GM12878 (cell line): ENCODE data around the gene NIPAL3. TPM values are rescaled to one million over a fixed set of nuclear protein-coding genes. Genes with fewer than 3 reads are reported as not detected.

Source experiments
- ASH2L ChIP-seq: fragments of 300-600, 200-600 bp; sonication (generic); IDR thresholded peaks from 2 replicates; pipeline ENCODE4 v1.6.1; 2017; ENCODE audit warnings: low read depth, mild to moderate bottlenecking, borderline replicate concordance
- BACH1 ChIP-seq: fragments of 450-650 bp; IDR thresholded peaks from 2 replicates; pipeline ENCODE4 v1.6.1; 2017; ENCODE audit warnings: mild to moderate bottlenecking, borderline replicate concordance
- BCL11A ChIP-seq: IDR thresholded peaks from 2 replicates; pipeline ENCODE4 v1.6.1; 2011; ENCODE audit warnings: low read depth, low read length
- CBX3 ChIP-seq: fragments of 200-600 bp; sonication (generic); IDR thresholded peaks from 2 replicates; pipeline ENCODE4 v1.6.1; 2016; ENCODE audit warnings: low read depth, borderline replicate concordance
- CHD4 ChIP-seq: fragments of 200-600 bp; sonication (generic); IDR thresholded peaks from 2 replicates; pipeline ENCODE4 v1.6.1; 2016; ENCODE audit warnings: mild to moderate bottlenecking
- CREB1 ChIP-seq: IDR thresholded peaks from 2 replicates; pipeline ENCODE4 v1.6.1; 2012; ENCODE audit warnings: low read depth, mild to moderate bottlenecking, inconsistent platforms
- EP300 ChIP-seq, 2 experiments: fragments of 150-350 bp in 1 of 2; IDR thresholded peaks; 2 replicates each; pipeline ENCODE4 v1.6.1; 2011 to 2012; ENCODE audit warnings: low read depth in 2 of 2, low read length in 2 of 2, borderline replicate concordance in 1 of 2, improper control_type of control experiment in 1 of 2, inconsistent platforms in 1 of 2; ENCODE audit not compliant: control insufficient read depth in 1 of 2
- IKZF1 ChIP-seq: fragments of 450-650 bp; conservative IDR thresholded peaks from 2 replicates; pipeline ENCODE4 v1.6.1; 2017; ENCODE audit warnings: antibody characterized with exemption, mild to moderate bottlenecking
- IRF5 ChIP-seq: fragments of 450-650 bp; IDR thresholded peaks from 2 replicates; pipeline ENCODE4 v1.6.1; 2017; ENCODE audit warnings: borderline replicate concordance
- KLF5 ChIP-seq: fragments of 450-650 bp; IDR thresholded peaks from 2 replicates; pipeline ENCODE4 v1.6.1; 2014; ENCODE audit warnings: mild to moderate bottlenecking; ENCODE audit not compliant: partially characterized antibody
- LARP7 ChIP-seq: fragments of 450-650 bp; IDR thresholded peaks from 2 replicates; pipeline ENCODE4 v1.6.1; 2017; ENCODE audit warnings: mild to moderate bottlenecking
- MYC ChIP-seq: IDR thresholded peaks from 2 replicates; pipeline ENCODE4 v1.6.1; 2011; ENCODE audit warnings: mild to moderate bottlenecking, low read length, moderate library complexity, inconsistent platforms; ENCODE audit not compliant: insufficient read depth, insufficient replicate concordance, insufficient read length, severe bottlenecking
- NR2C1 ChIP-seq: fragments of 450-650 bp; IDR thresholded peaks from 2 replicates; pipeline ENCODE4 v1.6.1; 2017; ENCODE audit warnings: antibody characterized with exemption, mild to moderate bottlenecking, moderate library complexity
- NR2C2 ChIP-seq: IDR thresholded peaks from 2 replicates; pipeline ENCODE4 v1.6.1; 2011; ENCODE audit warnings: borderline replicate concordance, low read depth; ENCODE audit not compliant: control insufficient read depth, insufficient read length
- PBX3 ChIP-seq: IDR thresholded peaks from 2 replicates; pipeline ENCODE4 v1.6.1; 2011; ENCODE audit warnings: mild to moderate bottlenecking, low read depth, low read length, moderate library complexity; ENCODE audit not compliant: insufficient replicate concordance
- PML ChIP-seq: IDR thresholded peaks from 2 replicates; pipeline ENCODE4 v1.6.1; 2012; ENCODE audit warnings: low read length, inconsistent platforms
- RUNX3 ChIP-seq: IDR thresholded peaks from 2 replicates; pipeline ENCODE4 v1.6.1; 2012; ENCODE audit warnings: low read length, inconsistent platforms
- SPI1 ChIP-seq: IDR thresholded peaks from 2 replicates; pipeline ENCODE4 v1.6.1; 2011; ENCODE audit warnings: low read depth, mild to moderate bottlenecking, low read length, moderate library complexity, borderline replicate concordance; ENCODE audit not compliant: insufficient read depth
- TCF12 ChIP-seq: IDR thresholded peaks from 2 replicates; pipeline ENCODE4 v1.6.1; 2011; ENCODE audit warnings: low read depth, mild to moderate bottlenecking, low read length
- ZBED1 ChIP-seq: IDR thresholded peaks from 2 replicates; pipeline ENCODE4 v1.6.1; 2016; ENCODE audit warnings: borderline replicate concordance
- polyA plus RNA-seq, 11 experiments: library from polyadenylated mRNA; depleted of rRNA in 4 of 11; unstranded in 6 of 11; stranded (reverse) in 5 of 11; fragments of >200 nt; fragmentation: Nextera tagmentation in 4 of 11; fragmentation: Illumina TruSeq in 1 of 11; extraction: Ambion mirVana in 4 of 11; extraction: Trizol in 1 of 11; gene quantifications; 1 replicate in 1 of 11; 2 replicates in 10 of 11; pipeline versions ENCODE4 v1.2.1 to v1.2.3, GENCODE V29; 2011 to 2016; ENCODE audit warnings: inconsistent platforms in 2 of 11, missing spikeins in 2 of 11, low read depth in 1 of 11
- total RNA-seq, 4 experiments: library from RNA; depleted of rRNA in 3 of 4; stranded (reverse); fragments of >200 nt in 3 of 4; fragmentation: Illumina TruSeq in 1 of 4; extraction: Trizol in 1 of 4; gene quantifications; 2 replicates each; pipeline versions ENCODE4 v1.2.1 to v1.2.3, GENCODE V29; 2013 to 2021
- TF ChIP-seq, protein P1 (sequence below): fragments of 450-650 bp; IDR thresholded peaks from 2 replicates; pipeline ENCODE4 v1.6.1; 2016; ENCODE audit warnings: mild to moderate bottlenecking
- TF ChIP-seq, protein P2 (sequence below): fragments of 450-650 bp; IDR thresholded peaks from 2 replicates; pipeline ENCODE4 v1.6.1; 2018; ENCODE audit warnings: borderline replicate concordance, mild to moderate bottlenecking; ENCODE audit not compliant: partially characterized antibody

NIPAL3 gene
- total and polyA plus RNA-seq, 10 of the 15 experiments (the other 5 are each of a cell fraction or from before 2014, with no cell fraction given) = 2.1 to 9.4 (median 4.2) TPM

DNA sequence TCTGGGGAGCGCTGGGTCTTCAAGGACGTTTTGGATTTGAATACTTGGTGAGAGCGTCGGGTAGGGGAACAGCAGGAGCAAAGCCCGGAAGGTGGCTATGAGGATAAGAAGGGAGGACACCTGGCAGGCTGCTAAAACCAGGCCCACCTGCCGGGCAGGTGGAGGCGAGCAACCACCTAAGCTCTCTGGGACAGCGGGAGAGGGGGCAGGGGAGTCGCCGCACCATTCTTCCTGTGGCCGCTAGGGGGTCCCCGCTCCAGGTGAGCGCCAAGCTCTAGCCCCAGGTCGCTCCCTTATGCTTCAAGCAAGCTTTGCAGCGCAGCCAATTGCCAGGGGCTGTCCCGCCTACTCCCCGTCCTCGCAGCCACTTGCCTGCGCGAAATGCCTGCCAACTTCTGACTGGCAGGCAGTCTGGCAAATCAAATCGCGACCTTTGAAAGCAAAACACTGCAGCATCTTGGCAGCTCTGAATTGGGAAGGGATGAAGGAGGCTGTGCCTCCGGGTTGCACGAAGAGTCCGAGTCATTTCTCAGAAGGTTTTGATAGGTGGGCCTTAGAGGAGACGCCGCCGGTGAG lies at the start of gene NIPAL3 (continued):
- peak; percentile 100 for TF ChIP-seq PBX3
- TF ChIP-seq RUNX3 = peak; percentile 33; the same call in 1 of the 2 replicates
- TF ChIP-seq, protein P1, sequence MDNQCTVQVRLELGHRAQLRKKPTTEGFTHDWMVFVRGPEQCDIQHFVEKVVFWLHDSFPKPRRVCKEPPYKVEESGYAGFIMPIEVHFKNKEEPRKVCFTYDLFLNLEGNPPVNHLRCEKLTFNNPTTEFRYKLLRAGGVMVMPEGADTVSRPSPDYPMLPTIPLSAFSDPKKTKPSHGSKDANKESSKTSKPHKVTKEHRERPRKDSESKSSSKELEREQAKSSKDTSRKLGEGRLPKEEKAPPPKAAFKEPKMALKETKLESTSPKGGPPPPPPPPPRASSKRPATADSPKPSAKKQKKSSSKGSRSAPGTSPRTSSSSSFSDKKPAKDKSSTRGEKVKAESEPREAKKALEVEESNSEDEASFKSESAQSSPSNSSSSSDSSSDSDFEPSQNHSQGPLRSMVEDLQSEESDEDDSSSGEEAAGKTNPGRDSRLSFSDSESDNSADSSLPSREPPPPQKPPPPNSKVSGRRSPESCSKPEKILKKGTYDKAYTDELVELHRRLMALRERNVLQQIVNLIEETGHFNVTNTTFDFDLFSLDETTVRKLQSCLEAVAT = no peak
- TF ChIP-seq BCL11A = no peak
- no peak for TF ChIP-seq BACH1
- no peak for TF ChIP-seq CHD4
- no peak for TF ChIP-seq SPI1
- TF ChIP-seq EP300 (IDR thresholded peaks at IDR 0.05; ENCODE audit: borderline replicate concordance in 1 of 2, control insufficient read depth in 1 of 2, low read depth in 2 of 2, low read length in 2 of 2) = no peak
- no peak for TF ChIP-seq ZBED1
- no peak for TF ChIP-seq NR2C2
- no peak for TF ChIP-seq PML
- peak; percentile 68 for TF ChIP-seq CREB1
- no peak for TF ChIP-seq IRF5
- no peak for TF ChIP-seq CBX3
- peak; percentile 70; the same call in 1 of the 2 replicates for TF ChIP-seq TCF12
- TF ChIP-seq, protein P2, sequence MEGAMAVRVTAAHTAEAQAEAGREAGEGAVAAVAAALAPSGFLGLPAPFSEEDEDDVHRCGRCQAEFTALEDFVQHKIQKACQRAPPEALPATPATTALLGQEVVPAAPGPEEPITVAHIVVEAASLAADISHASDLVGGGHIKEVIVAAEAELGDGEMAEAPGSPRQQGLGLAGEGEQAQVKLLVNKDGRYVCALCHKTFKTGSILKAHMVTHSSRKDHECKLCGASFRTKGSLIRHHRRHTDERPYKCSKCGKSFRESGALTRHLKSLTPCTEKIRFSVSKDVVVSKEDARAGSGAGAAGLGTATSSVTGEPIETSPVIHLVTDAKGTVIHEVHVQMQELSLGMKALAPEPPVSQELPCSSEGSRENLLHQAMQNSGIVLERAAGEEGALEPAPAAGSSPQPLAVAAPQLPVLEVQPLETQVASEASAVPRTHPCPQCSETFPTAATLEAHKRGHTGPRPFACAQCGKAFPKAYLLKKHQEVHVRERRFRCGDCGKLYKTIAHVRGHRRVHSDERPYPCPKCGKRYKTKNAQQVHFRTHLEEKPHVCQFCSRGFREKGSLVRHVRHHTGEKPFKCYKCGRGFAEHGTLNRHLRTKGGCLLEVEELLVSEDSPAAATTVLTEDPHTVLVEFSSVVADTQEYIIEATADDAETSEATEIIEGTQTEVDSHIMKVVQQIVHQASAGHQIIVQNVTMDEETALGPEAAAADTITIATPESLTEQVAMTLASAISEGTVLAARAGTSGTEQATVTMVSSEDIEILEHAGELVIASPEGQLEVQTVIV = no peak
- TF ChIP-seq KLF5 = peak; percentile 61
- no peak for TF ChIP-seq NR2C1
- peak; percentile 28 for TF ChIP-seq MYC
- TF ChIP-seq IKZF1 = 0 out of 2 replicates have a peak, but pooled peaks have one; percentile 37
- no peak for TF ChIP-seq LARP7
- no peak for TF ChIP-seq ASH2L
